ENCODE results near the gene ATF4. TPM values are rescaled to one million over a fixed set of nuclear protein-coding genes. Genes with fewer than 3 reads are reported as not detected.
A peak's percentile ranks its signal among the peaks of the same experiment; 100 is the strongest.

ATF4 gene
- total RNA-seq, 1 donor = 590 TPM

- peaks cover 64% of the 10 kb centered on the region for H4K20me1 ChIP-seq (ENCODE audit: insufficient read depth, low read length)
- peaks cover 39% of the 10 kb centered on the region for H3K36me3 ChIP-seq (ENCODE audit: insufficient read depth, low read length)
- peak; percentile 94 for TF ChIP-seq CTCF (IDR thresholded peaks at IDR 0.05; ENCODE audit: extremely low read depth, low read depth, low read length)
- no peak overlapping the region for H3K4me2 ChIP-seq (ENCODE audit: insufficient read depth, low read length)
- H3K4me1 ChIP-seq (ENCODE audit: insufficient read depth, low read length) = peaks cover 16% of the 10 kb centered on the region
- H3K27me3 ChIP-seq (ENCODE audit: insufficient read depth, low read length) = no peaks in the 10 kb centered on the region
- no peak overlapping the region for H3K4me3 ChIP-seq (ENCODE audit: insufficient read depth, low read length)
- H3K79me2 ChIP-seq (ENCODE audit: insufficient read depth, low read length) = peaks cover 58% of the 10 kb centered on the region
- no peaks in the 10 kb centered on the region for H3K9me3 ChIP-seq (ENCODE audit: low read depth, low read length)
- peak; percentile 96 for DNase-seq (ENCODE audit: insufficient read length, low spot score, missing footprints)
- no peak overlapping the region for H3K27ac ChIP-seq (ENCODE audit: low read depth, low read length)
- no peak overlapping the region for H2AFZ ChIP-seq (ENCODE audit: low read length)
These were observed 8.5 kb downstream of the ATF4 start for GRCh38 chr22:39528681-39529486.

GRCh38 chr22:39529487-39529851, 9.1 kb downstream of the ATF4 start:
- Histone ChIP-seq H3K4me2 (ENCODE audit: insufficient read depth, low read length) (no peak overlapping the region), H3K79me2 (ENCODE audit: insufficient read depth, low read length) (peaks cover 55% of the 10 kb centered on the region), H4K20me1 (ENCODE audit: insufficient read depth, low read length) (peaks cover 58% of the 10 kb centered on the region), H3K27me3 (ENCODE audit: insufficient read depth, low read length) (no peaks in the 10 kb centered on the region), H3K27ac (ENCODE audit: low read depth, low read length) (no peak overlapping the region), H2AFZ (ENCODE audit: low read length) (no peak overlapping the region), H3K4me3 (ENCODE audit: insufficient read depth, low read length) (no peak overlapping the region), H3K9me3 (ENCODE audit: low read depth, low read length) (no peaks in the 10 kb centered on the region), H3K36me3 (ENCODE audit: insufficient read depth, low read length) (peaks cover 33% of the 10 kb centered on the region), H3K4me1 (ENCODE audit: insufficient read depth, low read length) (peaks cover 18% of the 10 kb centered on the region)
- peak; percentile 61 for DNase-seq (ENCODE audit: insufficient read length, low spot score, missing footprints)
- no peak for TF ChIP-seq CTCF (IDR thresholded peaks at IDR 0.05; ENCODE audit: extremely low read depth, low read depth, low read length)

GRCh38 chr22:39530116-39530515, 9.8 kb downstream of the ATF4 start:
- no peak overlapping the region for H2AFZ ChIP-seq (ENCODE audit: low read length)
- peaks cover 51% of the 10 kb centered on the region for H4K20me1 ChIP-seq (ENCODE audit: insufficient read depth, low read length)
- H3K79me2 ChIP-seq (ENCODE audit: insufficient read depth, low read length) = peaks cover 51% of the 10 kb centered on the region
- H3K4me1 ChIP-seq (ENCODE audit: insufficient read depth, low read length) = peaks cover 20% of the 10 kb centered on the region
- no peak overlapping the region for H3K27ac ChIP-seq (ENCODE audit: low read depth, low read length)
- H3K4me3 ChIP-seq (ENCODE audit: insufficient read depth, low read length) = no peak overlapping the region
- H3K4me2 ChIP-seq (ENCODE audit: insufficient read depth, low read length) = no peak overlapping the region
- H3K36me3 ChIP-seq (ENCODE audit: insufficient read depth, low read length) = peaks cover 29% of the 10 kb centered on the region
- DNase-seq (ENCODE audit: insufficient read length, low spot score, missing footprints) = peak; percentile 57
- no peaks in the 10 kb centered on the region for H3K9me3 ChIP-seq (ENCODE audit: low read depth, low read length)
- no peak for TF ChIP-seq CTCF (IDR thresholded peaks at IDR 0.05; ENCODE audit: extremely low read depth, low read depth, low read length)
- no peaks in the 10 kb centered on the region for H3K27me3 ChIP-seq (ENCODE audit: insufficient read depth, low read length)

GRCh38 chr22:39530692-39531331, 10.4 kb downstream of the ATF4 start:
- Histone ChIP-seq H3K4me3 (ENCODE audit: insufficient read depth, low read length) (no peak overlapping the region), H3K27me3 (ENCODE audit: insufficient read depth, low read length) (no peaks in the 10 kb centered on the region), H3K36me3 (ENCODE audit: insufficient read depth, low read length) (peaks cover 29% of the 10 kb centered on the region), H2AFZ (ENCODE audit: low read length) (no peak overlapping the region), H3K27ac (ENCODE audit: low read depth, low read length) (no peak overlapping the region), H3K79me2 (ENCODE audit: insufficient read depth, low read length) (peaks cover 48% of the 10 kb centered on the region), H3K9me3 (ENCODE audit: low read depth, low read length) (no peaks in the 10 kb centered on the region), H4K20me1 (ENCODE audit: insufficient read depth, low read length) (peaks cover 47% of the 10 kb centered on the region), H3K4me2 (ENCODE audit: insufficient read depth, low read length) (peak overlapping the region; percentile 3), H3K4me1 (ENCODE audit: insufficient read depth, low read length) (peaks cover 20% of the 10 kb centered on the region)
- DNase-seq (ENCODE audit: insufficient read length, low spot score, missing footprints) = peak; percentile 81
- TF ChIP-seq CTCF (IDR thresholded peaks at IDR 0.05; ENCODE audit: extremely low read depth, low read depth, low read length) = peak; percentile 24

Measured in osteoblast (primary cell).